LNCaP clone FGC (cell line): ENCODE data around the gene GABRR1.

ENCODE experiments used
- DNase-seq: peaks from one replicate; pipeline ENCODE4 v3.0.0-alpha.2; 2011; ENCODE audit warnings: low read depth
- H3K4me3 ChIP-seq: 2 replicates; pipeline ENCODE4 v1.5.1; 2011; ENCODE audit warnings: mild to moderate bottlenecking, low read depth, low read length, control low read depth
- TF ChIP-seq, protein P1 (sequence below): IDR thresholded peaks from 2 replicates; pipeline ENCODE4 v1.5.1; 2012; ENCODE audit warnings: mild to moderate bottlenecking; ENCODE audit not compliant: control insufficient read depth, insufficient read depth; ENCODE audit errors: extremely low read depth

GABRR1 gene

GRCh38 chr6:89255417-89255816, 38.3 kb upstream of the GABRR1 start:
- no peak overlapping the region for H3K4me3 ChIP-seq
- DNase-seq, result no peak
- TF ChIP-seq, protein P1, sequence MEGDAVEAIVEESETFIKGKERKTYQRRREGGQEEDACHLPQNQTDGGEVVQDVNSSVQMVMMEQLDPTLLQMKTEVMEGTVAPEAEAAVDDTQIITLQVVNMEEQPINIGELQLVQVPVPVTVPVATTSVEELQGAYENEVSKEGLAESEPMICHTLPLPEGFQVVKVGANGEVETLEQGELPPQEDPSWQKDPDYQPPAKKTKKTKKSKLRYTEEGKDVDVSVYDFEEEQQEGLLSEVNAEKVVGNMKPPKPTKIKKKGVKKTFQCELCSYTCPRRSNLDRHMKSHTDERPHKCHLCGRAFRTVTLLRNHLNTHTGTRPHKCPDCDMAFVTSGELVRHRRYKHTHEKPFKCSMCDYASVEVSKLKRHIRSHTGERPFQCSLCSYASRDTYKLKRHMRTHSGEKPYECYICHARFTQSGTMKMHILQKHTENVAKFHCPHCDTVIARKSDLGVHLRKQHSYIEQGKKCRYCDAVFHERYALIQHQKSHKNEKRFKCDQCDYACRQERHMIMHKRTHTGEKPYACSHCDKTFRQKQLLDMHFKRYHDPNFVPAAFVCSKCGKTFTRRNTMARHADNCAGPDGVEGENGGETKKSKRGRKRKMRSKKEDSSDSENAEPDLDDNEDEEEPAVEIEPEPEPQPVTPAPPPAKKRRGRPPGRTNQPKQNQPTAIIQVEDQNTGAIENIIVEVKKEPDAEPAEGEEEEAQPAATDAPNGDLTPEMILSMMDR, result no peak

GRCh38 chr6:89254569-89254968, 37.4 kb upstream of the GABRR1 start:
- TF ChIP-seq, protein P1, result no peak
- DNase-seq, result no peak
- H3K4me3 ChIP-seq, result no peak overlapping the region

GRCh38 chr6:89252907-89253306, 35.7 kb upstream of the GABRR1 start:
- TF ChIP-seq, protein P1, result no peak
- no peak for DNase-seq
- no peak overlapping the region for H3K4me3 ChIP-seq

GRCh38 chr6:89251976-89252375, 34.8 kb upstream of the GABRR1 start:
- no peak for DNase-seq

DNA sequence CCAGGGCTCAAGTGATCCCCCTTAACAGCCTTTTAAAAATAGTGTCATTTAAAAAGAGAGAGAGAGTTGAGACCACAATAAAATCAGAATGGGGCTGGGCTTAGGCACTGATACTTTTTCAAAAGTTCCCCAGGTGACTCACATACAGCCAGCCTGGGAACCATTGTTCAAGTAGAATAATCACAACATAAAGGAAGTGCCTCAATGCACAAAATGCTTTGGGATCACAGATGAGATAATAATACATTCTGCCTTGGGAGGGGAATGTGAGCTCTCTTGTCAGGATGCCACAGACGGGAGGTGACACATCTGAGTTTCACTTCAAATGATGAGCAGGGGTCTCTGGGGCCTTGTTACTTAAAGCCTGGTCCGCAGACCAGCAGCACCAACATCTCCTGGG, 34.0 kb upstream of the GABRR1 start:
- TF ChIP-seq, protein P1, result no peak
- DNase-seq, result no peak
- H3K4me3 ChIP-seq, result no peak overlapping the region

More at GRCh38 chr6:89251976-89252375, 34.8 kb upstream of the GABRR1 start:
- H3K4me3 ChIP-seq, result no peak overlapping the region
- TF ChIP-seq, protein P1, result no peak

- TF ChIP-seq, protein P1, result no peak
- DNase-seq, result no peak
- H3K4me3 ChIP-seq, result no peak overlapping the region
Measured at GRCh38 chr6:89250239-89250638, 33.1 kb upstream of the GABRR1 start.

GRCh38 chr6:89244241-89244985, 27.3 kb upstream of the GABRR1 start:
- TF ChIP-seq, protein P1, result no peak
- DNase-seq, result no peak
- H3K4me3 ChIP-seq, result no peak overlapping the region
